OCI-M2 (cell line): ENCODE measurements around the gene MED15.
"Not testable (repeated sequence)": the region's sequence is repeated elsewhere in the genome, so short reads cannot be mapped to it uniquely, and the experiment has no call there.

ENCODE experiments used
- DNase-seq: peaks from one replicate; lab custom pipeline; 2025; ENCODE audit not compliant: unreplicated experiment; lab: John Stamatoyannopoulos, UW

MED15 gene

GRCh38 chr22:20530368-20531153 is 23.2 kb downstream of the MED15 start:
- DNase-seq: no peak

GRCh38 chr22:20531154-20531403 is 23.7 kb downstream of the MED15 start:
- DNase-seq: no peak

DNA sequence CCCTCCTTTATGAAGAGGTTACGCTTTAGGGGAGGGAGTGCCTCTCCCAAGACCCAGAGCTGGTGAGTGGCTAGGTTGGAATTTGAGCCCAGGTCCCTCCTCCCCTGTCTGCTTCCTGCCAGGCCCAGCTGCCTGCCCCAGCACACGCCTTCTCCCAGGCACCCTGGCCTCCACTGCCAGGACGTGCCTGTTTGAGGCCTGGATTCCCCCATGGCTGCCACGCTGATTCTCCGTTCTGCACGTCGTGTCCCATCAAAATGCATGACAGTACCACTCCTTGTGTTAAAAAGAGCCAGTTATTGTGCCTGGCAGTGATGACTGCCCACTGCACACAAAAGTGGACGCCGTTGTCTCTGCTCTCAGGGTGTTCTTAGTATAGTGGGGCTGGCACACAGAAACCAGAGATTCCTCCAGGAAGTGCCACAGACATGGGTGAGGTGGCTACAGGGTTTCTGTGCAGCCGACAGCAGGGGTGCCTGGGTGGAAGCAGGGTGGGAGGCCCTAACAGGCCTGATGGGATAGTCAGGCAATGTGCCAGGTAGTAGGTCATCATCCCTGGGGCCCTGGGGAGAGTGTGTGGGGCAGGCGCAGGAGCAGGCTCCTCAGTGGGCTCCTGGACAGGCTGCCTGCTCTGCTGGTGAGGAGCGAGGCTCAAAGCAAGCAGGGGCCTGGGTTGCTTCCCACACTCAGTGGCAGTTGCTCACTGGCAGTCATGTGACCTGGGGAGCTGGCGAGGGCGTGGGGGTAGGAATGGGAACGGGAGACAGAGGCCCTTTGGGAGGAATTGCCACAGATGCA is 24.2 kb downstream of the MED15 start:
- DNase-seq: no peak

DNA sequence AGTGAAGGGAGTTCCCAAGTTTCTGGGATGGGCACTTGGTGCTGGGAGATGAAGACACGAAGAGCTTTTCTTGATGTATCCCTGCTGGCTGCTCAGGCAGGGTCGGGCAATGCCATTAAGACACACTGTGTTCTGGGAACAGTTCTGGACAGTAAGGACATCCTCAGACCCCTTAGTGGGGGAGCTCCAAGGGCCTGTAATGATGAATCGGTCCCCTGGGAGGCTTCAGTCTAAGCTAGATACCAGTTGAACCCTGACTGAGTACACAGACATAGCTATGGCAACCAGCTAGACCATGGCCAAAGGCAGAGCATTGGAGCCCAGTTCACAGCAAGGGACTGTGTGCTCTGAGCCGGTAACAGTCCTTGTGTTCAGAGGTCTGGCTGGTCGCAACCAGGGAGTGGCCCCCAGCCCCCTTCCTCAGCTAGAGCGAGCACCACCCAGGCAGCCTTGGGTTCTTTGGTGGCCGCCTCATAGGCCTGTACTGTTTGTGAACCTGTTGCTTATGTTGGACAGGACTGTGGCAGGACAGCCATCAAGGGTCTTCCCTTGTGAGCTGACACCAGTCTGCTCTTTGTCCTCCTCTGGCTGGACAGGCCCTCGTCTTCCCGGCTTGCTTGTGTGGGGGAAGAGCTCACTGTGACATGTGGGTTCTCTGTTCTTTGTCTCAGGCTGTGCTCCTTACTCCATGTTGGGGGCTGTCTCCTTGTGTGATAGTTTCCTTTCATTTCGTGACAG is 25.0 kb downstream of the MED15 start:
- no peak for DNase-seq

GRCh38 chr22:20533095-20533878 is 25.9 kb downstream of the MED15 start:
- DNase-seq: no peak

GRCh38 chr22:20533879-20534265 is 26.5 kb downstream of the MED15 start:
- DNase-seq: no peak

- no peak for DNase-seq
Observed at GRCh38 chr22:20536590-20537324, 29.3 kb downstream of the MED15 start.

DNA sequence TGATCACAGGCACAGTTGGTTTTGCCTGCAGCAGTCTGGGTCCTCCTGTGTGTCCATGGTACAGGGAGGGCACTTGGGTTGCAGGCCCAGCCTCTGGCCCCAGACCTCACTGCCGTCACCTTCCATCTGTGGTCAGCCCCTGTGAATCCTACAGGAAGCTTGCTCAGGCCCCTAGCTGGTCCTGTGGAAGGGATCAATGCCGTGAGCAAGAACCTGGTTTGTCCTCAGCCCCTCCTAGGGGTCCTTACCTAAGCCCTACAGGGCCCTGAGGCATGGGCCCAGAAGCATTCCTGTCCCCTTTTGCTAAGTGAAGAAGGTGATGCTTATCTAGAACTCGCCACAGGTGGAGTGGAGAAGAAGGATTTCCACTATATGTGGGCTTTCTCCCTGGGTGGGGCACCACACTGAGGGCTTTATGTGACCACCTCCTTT is 29.9 kb downstream of the MED15 start:
- DNase-seq: no peak

DNA sequence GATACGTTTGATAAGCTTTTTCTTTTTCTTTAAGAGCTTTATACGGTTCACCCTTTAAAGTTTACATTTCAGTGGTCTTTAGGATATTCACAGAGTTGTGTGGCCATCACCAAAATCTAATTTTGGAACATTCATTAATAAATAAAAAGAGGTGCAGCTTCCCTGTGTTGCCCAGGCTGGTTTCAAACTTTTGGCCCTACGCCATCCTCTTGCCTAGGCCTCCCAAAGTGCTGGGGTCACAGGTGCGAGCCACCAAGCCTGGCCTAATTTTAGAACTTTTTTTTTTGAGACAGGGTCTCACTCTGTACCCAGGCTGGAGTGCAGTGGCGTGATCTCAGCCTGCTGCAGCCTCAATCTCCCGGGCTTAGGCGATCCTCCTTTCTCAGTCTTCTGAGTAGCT is 30.6 kb downstream of the MED15 start:
- DNase-seq: no peak

GRCh38 chr22:20538875-20539274 is 31.5 kb downstream of the MED15 start:
- not testable (repeated sequence) for DNase-seq

DNA sequence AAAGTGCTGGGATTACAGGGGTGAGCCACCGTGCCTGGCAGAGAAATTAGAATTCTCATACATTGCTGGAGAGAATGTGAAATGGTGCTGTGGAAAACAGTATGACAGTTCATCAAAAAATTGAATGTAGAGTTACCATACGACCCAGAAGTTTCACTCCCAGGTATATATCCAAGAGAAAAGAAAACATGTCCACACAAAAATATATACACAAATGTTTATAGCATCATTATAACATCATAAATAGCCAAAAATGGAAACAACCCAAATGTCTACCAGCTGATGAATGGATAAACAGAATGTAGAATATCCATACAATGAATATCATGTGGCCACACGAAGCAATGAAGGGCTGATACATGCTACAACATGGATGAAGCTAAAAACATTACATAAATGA is 34.6 kb downstream of the MED15 start:
- DNase-seq: no peak

DNA sequence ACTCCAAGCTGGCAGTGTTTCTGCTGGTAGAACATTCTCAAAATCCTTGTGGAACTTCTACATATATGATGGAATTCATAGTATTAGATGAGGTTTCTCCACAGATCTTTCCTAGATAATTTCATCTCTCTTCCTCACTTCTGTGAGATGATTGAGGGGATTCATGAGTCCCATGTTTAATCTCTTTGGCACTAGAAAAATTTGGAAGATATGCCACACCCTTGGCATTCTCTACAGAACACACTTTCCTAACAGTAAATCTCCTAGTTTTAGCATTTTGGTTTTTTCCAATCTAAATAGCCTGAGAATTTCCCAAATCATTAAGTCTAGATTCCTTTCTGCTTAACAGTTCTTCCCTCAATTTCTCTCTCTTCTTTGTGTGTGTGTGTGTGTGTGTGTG is 35.3 kb downstream of the MED15 start:
- DNase-seq: no peak

DNA sequence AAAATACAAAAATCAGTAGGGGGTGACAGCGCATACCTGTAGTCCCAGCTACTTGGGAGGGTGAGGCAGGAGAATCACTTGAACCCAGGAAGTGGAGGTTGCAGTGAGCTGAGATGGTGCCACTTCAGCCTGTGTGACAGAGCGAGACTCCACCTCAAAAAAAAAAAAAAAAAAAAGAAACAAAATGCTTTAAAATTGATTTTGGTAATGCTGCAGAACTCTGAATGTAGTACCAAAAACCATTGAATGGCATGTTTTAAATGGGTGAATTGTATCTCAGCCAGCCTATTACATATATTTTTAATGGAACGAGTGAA is 37.9 kb downstream of the MED15 start:
- DNase-seq: not testable (repeated sequence)

DNA sequence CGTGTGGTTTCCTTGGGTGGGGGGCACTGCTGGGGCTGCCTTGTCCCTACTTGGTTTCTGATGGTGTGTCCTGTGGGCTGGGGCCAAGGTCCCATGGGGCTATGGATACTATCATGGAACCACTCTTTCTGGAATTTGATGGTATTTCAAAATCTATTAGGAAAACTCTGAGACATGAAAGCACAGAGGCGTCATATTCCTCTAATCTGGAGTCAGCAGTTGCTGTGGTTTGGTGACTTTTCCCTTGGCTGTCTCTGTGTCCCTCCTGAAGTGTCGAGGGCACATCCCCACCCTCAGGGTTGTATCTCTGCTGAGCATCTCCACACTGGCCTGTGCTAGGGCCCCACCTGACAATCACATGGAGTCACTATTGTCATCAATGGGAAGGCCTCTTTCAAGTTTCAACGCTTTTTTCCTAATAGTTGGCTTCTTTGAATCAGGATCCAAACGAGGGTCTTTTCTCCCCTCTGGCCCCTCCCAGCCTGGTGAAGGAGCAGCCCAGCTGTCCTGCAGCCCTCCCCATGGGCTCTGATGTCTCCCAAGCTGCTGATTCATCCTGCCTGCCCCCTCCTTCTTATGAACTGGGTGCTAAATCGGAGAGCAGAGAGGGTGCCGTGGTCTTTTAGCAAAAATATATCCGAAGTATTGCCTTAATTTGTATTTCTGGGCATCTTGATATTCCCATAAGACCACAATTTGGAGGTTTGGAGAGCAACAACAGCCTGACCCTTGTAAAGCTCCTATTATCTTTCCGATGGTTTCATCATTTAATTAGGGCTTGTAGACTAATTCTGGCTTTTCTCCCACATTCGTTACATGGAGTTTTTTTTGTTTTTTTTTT is 38.5 kb downstream of the MED15 start:
- DNase-seq: no peak

DNA sequence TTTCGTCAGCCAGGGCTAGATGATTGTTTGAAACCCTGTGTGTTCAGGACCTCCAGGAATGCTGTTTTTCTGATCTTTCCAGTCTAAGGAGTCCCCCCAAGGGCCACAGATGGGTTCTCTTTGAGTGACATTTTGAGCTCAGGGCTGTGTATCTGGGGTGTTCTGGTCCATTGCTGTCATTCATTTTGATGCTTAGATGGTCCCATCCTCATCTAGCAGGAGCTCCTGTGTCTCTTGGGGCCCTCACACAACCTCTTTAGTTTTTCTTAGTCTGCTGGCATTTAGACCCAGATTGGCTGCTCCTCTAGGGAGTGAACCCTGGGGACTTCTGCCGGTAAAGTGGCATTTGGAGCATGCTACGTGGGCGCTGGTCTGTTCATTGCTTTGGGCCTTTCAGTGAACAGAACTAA is 39.1 kb downstream of the MED15 start:
- no peak for DNase-seq

- no peak for DNase-seq
Observed at GRCh38 chr22:20547029-20547428, 39.6 kb downstream of the MED15 start.

GRCh38 chr22:20548806-20549205 is 41.4 kb downstream of the MED15 start:
- no peak for DNase-seq

GRCh38 chr22:20549232-20549841 is 41.9 kb downstream of the MED15 start:
- no peak for DNase-seq

DNA sequence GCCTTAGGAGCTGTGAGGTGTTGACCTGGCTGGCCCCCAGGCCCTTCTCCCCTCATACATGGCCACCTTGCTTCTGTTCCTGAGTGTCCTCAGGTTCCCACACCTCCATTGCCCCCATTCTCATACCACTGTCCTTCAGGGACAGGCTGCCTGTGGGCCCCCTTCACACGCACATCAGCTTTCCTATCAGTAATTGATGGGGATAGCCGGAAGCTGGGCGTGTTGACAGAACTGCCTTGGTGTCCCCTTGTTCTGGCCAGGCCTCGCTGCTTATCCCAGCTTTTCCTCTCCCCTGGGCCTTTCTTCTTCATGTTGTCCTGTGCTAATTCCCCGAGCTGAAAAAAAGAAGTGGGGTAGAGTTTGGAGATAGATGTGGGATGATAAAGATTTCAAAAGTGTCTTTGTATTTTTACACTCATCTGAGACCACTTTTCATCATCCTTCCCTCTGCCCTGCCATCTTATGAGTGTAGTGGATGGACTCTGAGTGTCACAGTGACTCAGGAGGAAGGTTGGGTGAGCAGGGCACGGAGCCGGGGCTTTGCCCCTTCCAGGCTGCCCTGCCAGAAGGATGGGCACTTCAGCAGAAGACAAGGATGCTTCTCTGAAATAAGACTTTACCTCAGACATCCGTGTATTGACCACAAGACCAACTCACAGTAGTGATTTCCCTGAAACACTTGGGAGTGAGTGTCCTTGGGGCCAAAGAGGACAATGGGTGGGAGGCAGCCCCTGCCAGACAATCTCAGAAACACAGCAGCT is 42.8 kb downstream of the MED15 start:
- no peak for DNase-seq
